Ishikawa (cell line): ENCODE measurements around the gene MGAT5B.

Source experiments
- CEBPB ChIP-seq: IDR thresholded peaks from 2 replicates; pipeline ENCODE4 v1.6.1; 2012
- CREB1 ChIP-seq: IDR thresholded peaks from 2 replicates; pipeline ENCODE4 v1.6.1; 2012; ENCODE audit warnings: low read depth
- EGR1 ChIP-seq: IDR thresholded peaks from 2 replicates; pipeline ENCODE4 v1.6.1; 2012
- EP300 ChIP-seq: IDR thresholded peaks from 2 replicates; pipeline ENCODE4 v1.6.1; 2012; ENCODE audit warnings: borderline replicate concordance
- FOXM1 ChIP-seq: IDR thresholded peaks from 2 replicates; pipeline ENCODE4 v1.6.1; 2012; ENCODE audit warnings: low read depth, borderline replicate concordance
- MAX ChIP-seq: IDR thresholded peaks from 2 replicates; pipeline ENCODE4 v1.6.1; 2012
- NFIC ChIP-seq: IDR thresholded peaks from 2 replicates; pipeline ENCODE4 v1.6.1; 2012
- RAD21 ChIP-seq: IDR thresholded peaks from 2 replicates; pipeline ENCODE4 v1.6.1; 2012; ENCODE audit warnings: low read depth
- REST ChIP-seq: IDR thresholded peaks from 2 replicates; pipeline ENCODE4 v1.6.1; 2012; ENCODE audit warnings: low read depth, mild to moderate bottlenecking
- TAF1 ChIP-seq: IDR thresholded peaks from 2 replicates; pipeline ENCODE4 v1.6.1; 2012; ENCODE audit warnings: low read depth, mild to moderate bottlenecking
- TCF12 ChIP-seq: IDR thresholded peaks from 2 replicates; pipeline ENCODE4 v1.6.1; 2012; ENCODE audit warnings: low read depth
- TEAD4 ChIP-seq: IDR thresholded peaks from 2 replicates; pipeline ENCODE4 v1.6.1; 2012
- USF1 ChIP-seq: IDR thresholded peaks from 2 replicates; pipeline ENCODE4 v1.6.1; 2012
- YY1 ChIP-seq: IDR thresholded peaks from 2 replicates; pipeline ENCODE4 v1.6.1; 2012; ENCODE audit warnings: low read depth
- ZBTB7A ChIP-seq: IDR thresholded peaks from 2 replicates; pipeline ENCODE4 v1.6.1; 2012; ENCODE audit warnings: low read depth

The MGAT5B gene

GRCh38 chr17:76862494-76862893, 5.7 kb upstream of the MGAT5B start:
- TF ChIP-seq YY1 (no peak), CEBPB (no peak), TCF12 (no peak), EGR1 (no peak), FOXM1 (no peak), ZBTB7A (no peak), NFIC (no peak), REST (no peak), TAF1 (no peak), USF1 (no peak), MAX (no peak), EP300 (no peak), TEAD4 (no peak), RAD21 (no peak), CREB1 (no peak)

GRCh38 chr17:76864024-76864423, 4.2 kb upstream of the MGAT5B start:
- TF ChIP-seq EP300 = no peak
- no peak for TF ChIP-seq CREB1
- TF ChIP-seq TAF1 = no peak
- TF ChIP-seq REST = no peak
- TF ChIP-seq FOXM1 = no peak
- no peak for TF ChIP-seq TCF12

GRCh38 chr17:76865174-76865573, 3.0 kb upstream of the MGAT5B start:
- TF ChIP-seq REST (no peak), TAF1 (no peak), RAD21 (no peak), TEAD4 (no peak), USF1 (no peak), EP300 (no peak), CREB1 (no peak), ZBTB7A (no peak), MAX (no peak), EGR1 (no peak), TCF12 (no peak), CEBPB (no peak), FOXM1 (no peak), YY1 (no peak), NFIC (no peak)

GRCh38 chr17:76866203-76866602, 2.0 kb upstream of the MGAT5B start:
- no peak for TF ChIP-seq EGR1
- no peak for TF ChIP-seq MAX
- no peak for TF ChIP-seq USF1
- TF ChIP-seq ZBTB7A = no peak
- no peak for TF ChIP-seq TCF12
- TF ChIP-seq NFIC = no peak
